IPS DF 6.9 (cell line): ENCODE measurements around the gene FBP1.
"Not testable (repeated sequence)": the region's sequence is repeated elsewhere in the genome, so short reads cannot be mapped to it uniquely, and the experiment has no call there.

Experiments used
- DNase-seq: peaks from one replicate; pipeline ENCODE4 v3.0.0-alpha.2; 2013; ENCODE audit warnings: low read depth, low spot score
- H3K27ac ChIP-seq: one replicate; pipeline ENCODE4 v1.5.1; 2013; ENCODE audit warnings: low read length, control low read depth
- H3K27me3 ChIP-seq: 2 replicates; pipeline ENCODE4 v1.6.1; 2013; ENCODE audit warnings: mild to moderate bottlenecking, low read length; ENCODE audit not compliant: control insufficient read depth, insufficient read depth
- H3K36me3 ChIP-seq: 2 replicates; pipeline ENCODE4 v1.6.1; 2013; ENCODE audit warnings: low read length; ENCODE audit not compliant: control insufficient read depth, insufficient read depth
- H3K4me1 ChIP-seq: 2 replicates; pipeline ENCODE4 v1.6.1; 2013; ENCODE audit warnings: low read length; ENCODE audit not compliant: control insufficient read depth, insufficient read depth
- H3K4me3 ChIP-seq: 2 replicates; pipeline ENCODE4 v1.5.1; 2013; ENCODE audit warnings: mild to moderate bottlenecking, low read length
- H3K9me3 ChIP-seq: 2 replicates; pipeline ENCODE4 v1.6.1; 2013; ENCODE audit warnings: low read length, inconsistent platforms; ENCODE audit not compliant: control insufficient read depth, insufficient read depth
- WGBS: extraction: QIAGEN DNeasy Blood & Tissue Kit; methylation state at CpG from one replicate; pipeline ENCODE4 v1.1.7; 2013; ENCODE audit warnings: mixed read lengths, missing lambda C conversion rate; ENCODE audit not compliant: insufficient read length, insufficient coverage; 5-methylcytosine and 5-hydroxymethylcytosine counted together

The FBP1 gene

DNA sequence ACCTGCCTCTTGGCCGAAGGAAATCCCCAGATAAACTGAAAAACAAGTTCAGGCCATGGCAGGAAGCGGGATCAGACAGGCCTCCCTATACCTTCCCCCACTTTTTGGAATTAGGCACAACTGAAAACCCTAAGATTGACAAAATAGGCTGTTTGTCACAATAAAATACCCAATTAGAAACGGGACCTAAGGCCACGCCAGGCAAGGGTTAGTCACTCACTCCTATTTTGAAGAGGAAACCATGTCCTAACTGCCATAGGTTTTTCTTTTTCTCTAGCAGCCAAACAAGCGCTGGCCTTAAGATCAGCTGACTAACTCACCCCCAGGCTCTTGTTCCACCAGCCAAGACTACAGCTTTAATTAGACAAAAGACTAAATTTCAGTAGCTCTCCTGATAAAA lies 57.6 kb downstream of the FBP1 start:
- Histone ChIP-seq H3K27me3 (no peaks in the 10 kb centered on the region), H3K27ac (no peak overlapping the region), H3K4me3 (no peak overlapping the region), H3K4me1 (no peaks in the 10 kb centered on the region), H3K36me3 (no peaks in the 10 kb centered on the region), H3K9me3 (no peaks in the 10 kb centered on the region)
- no CpG with 5 or more reads among the region's 5 CpGs for WGBS
- no peak for DNase-seq

DNA sequence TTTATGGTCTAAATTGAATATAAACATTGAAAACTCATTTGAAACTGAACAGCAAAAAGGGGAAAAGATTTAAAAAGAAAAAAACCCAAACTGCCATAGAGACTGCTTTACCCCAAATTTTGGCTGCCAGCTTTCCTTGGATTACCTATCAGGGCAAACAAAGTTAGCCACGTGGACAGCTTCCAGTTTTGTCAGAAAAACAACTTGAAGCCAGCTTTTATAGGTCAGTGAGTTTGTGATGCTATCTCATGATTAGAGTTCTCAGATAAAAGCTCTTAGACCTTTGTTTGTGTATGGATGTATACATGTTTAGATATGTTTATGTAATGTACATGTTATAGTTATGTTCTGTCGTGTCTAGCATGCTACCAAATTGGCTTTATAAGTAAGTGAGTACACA lies 61.7 kb downstream of the FBP1 start:
- Histone ChIP-seq H3K27ac (no peak overlapping the region), H3K27me3 (no peaks in the 10 kb centered on the region), H3K36me3 (no peaks in the 10 kb centered on the region), H3K9me3 (no peaks in the 10 kb centered on the region), H3K4me3 (no peak overlapping the region), H3K4me1 (no peaks in the 10 kb centered on the region)
- no peak for DNase-seq
- no CpG with 5 or more reads among the region's 2 CpGs for WGBS

DNA sequence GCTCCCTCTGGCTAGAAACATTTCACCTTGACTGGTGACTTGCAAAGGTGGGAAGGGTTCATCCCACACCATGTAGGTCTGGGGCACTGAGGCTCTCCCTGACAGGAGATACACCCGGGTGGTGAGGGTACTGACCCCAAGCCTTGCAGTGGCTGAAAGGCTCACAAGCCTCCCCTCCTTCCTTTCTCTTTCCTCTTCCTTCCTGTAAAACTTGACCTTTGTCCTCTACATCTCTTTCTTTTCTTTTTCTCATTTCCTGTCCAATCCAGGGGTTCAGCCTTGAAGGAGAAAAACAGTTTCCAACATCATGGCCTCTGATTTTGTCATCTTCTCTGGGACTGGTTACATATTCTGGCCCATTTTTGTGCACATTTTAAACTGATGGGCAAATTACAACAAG lies 62.3 kb downstream of the FBP1 start:
- Histone ChIP-seq H3K4me1 (no peaks in the 10 kb centered on the region), H3K9me3 (no peaks in the 10 kb centered on the region), H3K4me3 (no peak overlapping the region), H3K27me3 (no peaks in the 10 kb centered on the region), H3K27ac (no peak overlapping the region), H3K36me3 (no peaks in the 10 kb centered on the region)
- DNase-seq: no peak
- no CpG with 5 or more reads among the region's 1 CpG for WGBS

DNA sequence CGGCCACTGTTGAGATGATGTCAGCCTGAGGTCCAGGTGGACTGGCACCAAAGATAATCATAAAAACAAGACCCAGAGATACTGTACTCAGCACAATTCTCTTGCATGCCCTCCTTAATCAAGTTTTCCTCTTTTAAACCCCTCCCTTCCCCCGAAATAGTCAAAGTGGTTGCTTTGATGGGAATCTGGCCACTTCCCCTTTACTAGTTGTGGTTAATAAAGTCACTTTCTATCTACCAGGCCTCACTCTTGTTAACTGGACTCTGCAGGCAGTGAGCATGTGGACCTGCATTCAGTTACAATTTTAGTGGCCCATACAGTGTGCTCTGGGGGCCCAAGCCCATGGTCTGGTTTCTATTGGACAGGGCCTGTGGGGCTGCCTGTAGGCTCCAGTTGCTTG lies 63.2 kb downstream of the FBP1 start:
- H3K36me3 ChIP-seq: no peaks in the 10 kb centered on the region
- no peaks in the 10 kb centered on the region for H3K9me3 ChIP-seq
- no CpG with 5 or more reads among the region's 2 CpGs for WGBS
- DNase-seq: no peak
- H3K4me1 ChIP-seq: no peaks in the 10 kb centered on the region
- H3K27me3 ChIP-seq: no peaks in the 10 kb centered on the region
- no peak overlapping the region for H3K27ac ChIP-seq
- no peak overlapping the region for H3K4me3 ChIP-seq

DNA sequence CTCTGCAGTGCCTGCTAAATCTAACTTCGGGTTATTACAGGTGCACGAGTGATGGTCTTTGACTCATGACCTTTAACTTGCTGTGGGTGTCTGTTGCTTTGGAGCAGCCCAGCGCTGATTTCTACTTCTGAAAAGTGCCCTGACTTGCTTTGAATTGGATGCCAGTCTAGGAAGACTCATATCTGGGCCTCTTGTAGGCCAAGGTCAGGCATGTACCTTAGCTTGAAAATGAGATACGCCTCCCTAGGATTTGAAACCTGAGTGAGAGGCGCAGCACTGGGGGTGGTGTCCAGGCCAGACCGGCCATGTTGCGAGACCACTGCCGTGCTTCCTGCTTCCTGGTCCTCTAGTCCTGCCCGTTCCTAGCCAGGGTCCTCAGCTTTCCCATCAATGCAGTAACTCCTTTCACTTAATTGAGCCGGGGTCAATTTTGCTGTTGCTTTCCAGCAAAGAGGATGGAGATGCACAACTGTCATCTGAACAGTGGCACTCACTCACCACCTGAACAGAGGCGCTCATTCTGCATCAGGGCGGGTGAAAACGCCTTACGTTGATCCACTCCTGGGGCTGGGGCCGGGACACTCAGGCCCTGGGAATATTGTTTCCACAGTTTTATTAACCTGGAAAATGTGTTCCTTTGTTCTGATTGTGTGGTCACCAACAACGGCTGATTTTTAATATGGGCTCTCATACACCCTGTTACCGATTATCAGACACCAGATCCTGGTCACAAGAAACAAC lies 70.2 kb downstream of the FBP1 start:
- DNase-seq: no peak
- no peak overlapping the region for H3K4me3 ChIP-seq
- no peak overlapping the region for H3K27ac ChIP-seq
- peaks cover 4% of the 10 kb centered on the region; the same call in 1 of the 2 replicates for H3K4me1 ChIP-seq
- no peaks in the 10 kb centered on the region for H3K9me3 ChIP-seq
- no CpG with 5 or more reads among the region's 17 CpGs for WGBS
- H3K36me3 ChIP-seq: no peaks in the 10 kb centered on the region
- no peaks in the 10 kb centered on the region for H3K27me3 ChIP-seq

DNA sequence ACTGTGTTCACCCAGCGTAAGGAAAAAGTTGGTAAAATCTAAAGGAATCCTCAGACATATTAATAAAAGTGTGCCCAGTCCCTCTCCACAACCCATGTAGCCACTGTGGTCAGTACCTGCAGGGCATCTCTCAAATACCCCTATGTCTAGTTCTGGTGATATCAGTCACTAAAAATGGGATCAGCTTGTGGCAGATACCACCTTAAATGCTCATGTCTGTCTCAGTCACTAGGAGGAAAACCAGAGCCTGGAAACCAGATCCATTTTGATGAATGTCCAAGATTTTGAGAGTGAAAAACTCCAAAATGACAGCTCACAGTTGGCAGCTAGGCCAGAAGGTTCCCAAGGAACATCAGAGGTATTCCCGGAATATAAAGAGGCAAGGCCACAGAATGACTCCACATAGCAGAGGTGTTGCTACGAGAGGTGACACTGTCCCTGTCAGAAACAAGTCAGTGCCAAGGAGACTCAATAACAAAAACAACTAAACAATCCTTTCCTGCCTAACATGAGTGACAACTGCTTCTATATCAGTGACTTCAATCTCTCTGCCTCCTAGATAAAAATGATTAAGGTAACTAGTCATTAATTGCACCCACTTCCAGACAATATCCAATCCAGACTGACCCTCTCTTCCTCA lies 70.9 kb downstream of the FBP1 start:
- no peaks in the 10 kb centered on the region for H3K9me3 ChIP-seq
- no peak for DNase-seq
- no CpG with 5 or more reads among the region's 3 CpGs for WGBS
- no peak overlapping the region for H3K27ac ChIP-seq
- H3K4me3 ChIP-seq: no peak overlapping the region
- H3K36me3 ChIP-seq: no peaks in the 10 kb centered on the region
- H3K27me3 ChIP-seq: no peaks in the 10 kb centered on the region
- H3K4me1 ChIP-seq: peaks cover 4% of the 10 kb centered on the region; the same call in 1 of the 2 replicates

DNA sequence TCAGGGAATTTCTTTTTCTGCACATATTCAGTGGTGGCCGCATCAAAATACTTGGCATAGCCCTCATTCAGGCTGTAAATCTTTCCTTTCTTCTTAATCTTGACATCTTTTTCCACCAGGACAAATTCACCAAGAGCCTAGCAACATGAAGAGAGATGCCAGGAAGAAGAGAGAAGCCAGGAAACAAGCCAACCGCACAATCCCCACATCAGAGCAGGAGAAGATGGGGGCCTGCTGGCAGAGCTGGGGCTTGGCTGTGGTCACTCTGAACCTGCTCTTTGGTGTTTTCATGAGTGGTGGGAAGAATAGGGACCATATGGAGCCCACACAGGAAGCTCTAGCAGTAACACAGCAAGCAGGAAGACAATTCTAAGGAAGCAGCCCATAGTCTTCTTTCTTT lies 72.0 kb downstream of the FBP1 start:
- Histone ChIP-seq H3K36me3 (no peaks in the 10 kb centered on the region), H3K4me3 (no peak overlapping the region), H3K27me3 (no peaks in the 10 kb centered on the region), H3K27ac (no peak overlapping the region), H3K4me1 (peaks cover 4% of the 10 kb centered on the region; the same call in 1 of the 2 replicates), H3K9me3 (no peaks in the 10 kb centered on the region)
- no peak for DNase-seq
- WGBS: no CpG with 5 or more reads among the region's 2 CpGs

DNA sequence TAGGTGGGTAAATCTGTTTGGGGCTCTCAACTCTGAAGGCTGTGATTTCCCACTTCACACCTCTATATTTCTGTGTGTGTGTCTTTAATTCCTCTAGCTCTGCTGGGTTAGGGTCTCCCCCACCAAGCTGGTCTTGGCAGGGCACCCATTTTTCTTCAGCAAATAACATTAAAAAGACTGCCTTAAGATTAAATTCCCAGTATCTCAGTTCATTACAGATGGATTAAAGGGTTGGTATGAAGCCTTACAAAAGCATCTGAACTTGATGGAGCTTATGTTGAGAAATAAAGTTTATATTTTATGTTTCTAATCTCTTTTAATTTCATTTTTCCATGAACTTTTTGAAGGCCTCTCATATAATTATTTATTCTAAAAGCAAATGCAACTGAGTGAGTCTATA lies 72.8 kb downstream of the FBP1 start:
- H3K4me1 ChIP-seq: peaks cover 4% of the 10 kb centered on the region; the same call in 1 of the 2 replicates
- no peaks in the 10 kb centered on the region for H3K27me3 ChIP-seq
- H3K36me3 ChIP-seq: no peaks in the 10 kb centered on the region
- no peak overlapping the region for H3K4me3 ChIP-seq
- H3K9me3 ChIP-seq: no peaks in the 10 kb centered on the region
- DNase-seq: no peak
- no peak overlapping the region for H3K27ac ChIP-seq

DNA sequence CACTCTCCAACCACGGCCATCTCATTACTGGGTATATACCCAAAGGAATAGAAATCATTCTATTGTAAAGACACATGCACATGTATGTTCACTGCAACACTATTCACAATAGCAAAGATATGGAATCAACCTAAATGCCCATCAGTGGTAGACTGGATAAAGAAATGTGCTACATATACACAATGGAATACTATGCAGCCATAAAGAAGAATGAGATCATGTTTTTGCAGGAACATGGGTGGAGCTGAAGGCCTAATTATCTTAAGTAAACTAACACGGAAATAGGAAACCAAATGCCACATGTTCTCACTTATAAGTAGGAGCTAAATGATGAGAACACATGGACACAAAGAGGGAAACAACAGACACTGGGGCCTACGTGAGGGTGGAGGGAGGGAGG lies 75.0 kb downstream of the FBP1 start:
- not testable (repeated sequence) for H3K27ac ChIP-seq, H3K4me3 ChIP-seq, H3K9me3 ChIP-seq, H3K36me3 ChIP-seq, H3K27me3 ChIP-seq, H3K4me1 ChIP-seq, DNase-seq
- WGBS: no CpG with 5 or more reads among the region's 3 CpGs

DNA sequence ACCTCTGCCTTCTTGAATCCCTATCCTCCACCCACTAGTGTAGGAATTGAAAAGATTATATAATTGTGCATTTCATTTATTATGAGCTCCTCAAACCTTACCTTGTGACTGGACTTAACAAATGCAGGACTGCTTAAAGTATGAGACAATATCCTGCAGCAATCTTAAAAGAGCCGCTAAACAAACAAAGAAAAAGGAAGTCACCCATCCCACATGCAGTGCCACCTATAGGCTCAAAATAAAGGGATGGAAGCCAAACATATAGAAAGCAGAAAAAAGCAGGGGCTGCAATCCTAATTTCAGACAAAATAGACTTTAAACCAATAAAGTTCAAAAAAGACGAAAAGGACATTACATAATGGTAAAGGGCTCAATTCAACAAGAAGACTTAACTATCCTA lies 75.8 kb downstream of the FBP1 start:
- DNase-seq: no peak
- Histone ChIP-seq H3K4me1 (no peaks in the 10 kb centered on the region), H3K27ac (no peak overlapping the region), H3K36me3 (no peaks in the 10 kb centered on the region), H3K27me3 (no peaks in the 10 kb centered on the region), H3K4me3 (no peak overlapping the region), H3K9me3 (no peaks in the 10 kb centered on the region)
- no CpG with 5 or more reads among the region's 2 CpGs for WGBS

DNA sequence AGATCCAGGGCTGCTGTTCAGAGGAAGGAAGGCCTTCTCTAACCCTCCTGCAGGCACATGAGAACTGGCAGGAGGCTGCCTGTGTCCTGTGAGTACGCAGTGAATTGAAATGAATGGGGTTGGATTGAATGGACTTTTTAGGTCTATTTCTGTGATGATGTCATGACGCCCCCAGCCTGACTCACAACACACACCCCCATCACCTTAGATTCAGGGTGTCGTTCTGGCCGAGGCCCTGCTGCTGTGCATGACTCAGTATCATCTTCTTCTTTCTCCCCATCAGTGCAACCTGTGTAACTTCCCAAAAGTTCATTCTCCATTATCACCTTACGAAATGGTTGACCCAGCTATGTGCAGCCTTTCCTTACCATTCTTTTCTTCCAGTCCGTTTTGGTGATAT lies 79.1 kb downstream of the FBP1 start:
- no peak for DNase-seq
- Histone ChIP-seq H3K9me3 (no peaks in the 10 kb centered on the region), H3K36me3 (no peaks in the 10 kb centered on the region), H3K27ac (no peak overlapping the region), H3K27me3 (no peaks in the 10 kb centered on the region), H3K4me1 (no peaks in the 10 kb centered on the region), H3K4me3 (no peak overlapping the region)
- no CpG with 5 or more reads among the region's 6 CpGs for WGBS
